Sigmoid colon (tissue), 7 donors: ENCODE measurements around the gene RAMP1. TPM values are rescaled to one million over a fixed set of nuclear protein-coding genes. Genes with fewer than 3 reads are reported as not detected.

Experiments used
- DNase-seq: peaks from one replicate; pipeline ENCODE4 v3.0.0-alpha.2; 2019
- H3K27ac ChIP-seq, 4 donors: fragments of 200-600 bp; sonication (generic); one replicate each; pipeline ENCODE4 v1.5.1; 2016 to 2019; ENCODE audit warnings: mild to moderate bottlenecking in 1 of 4
- H3K27me3 ChIP-seq, 3 donors: fragments of 200-600 bp; sonication (generic); one replicate each; pipeline ENCODE4 v1.5.1; 2019; ENCODE audit warnings: mild to moderate bottlenecking in 1 of 3
- H3K36me3 ChIP-seq, 4 donors: fragments of 200-600 bp; sonication (generic); one replicate each; pipeline ENCODE4 v1.5.1; 2016 to 2019
- H3K4me1 ChIP-seq, 4 donors: fragments of 200-600 bp; sonication (generic); one replicate each; pipeline ENCODE4 v1.5.1; 2017 to 2019
- H3K4me3 ChIP-seq, 4 donors: fragments of 200-600 bp; sonication (generic); one replicate each; pipeline ENCODE4 v1.5.1; 2017 to 2019; ENCODE audit warnings: mild to moderate bottlenecking in 2 of 4, moderate library complexity in 1 of 4
- H3K9me3 ChIP-seq, 4 donors: fragments of 200-600 bp in 3 of 4; sonication (generic) in 3 of 4; one replicate each; pipeline versions ENCODE4 v1.5.1 to v1.6.1; 2013 to 2019
- EP300 ChIP-seq, 4 donors: sonication (generic); formaldehyde crosslinking; IDR thresholded peaks; one replicate each; pipeline ENCODE4 v1.6.1; 2017; ENCODE audit warnings: antibody characterized with exemption in 4 of 4
- POLR2A ChIP-seq, 2 donors: fragments of 450-650 bp; IDR thresholded peaks; one replicate each; pipeline ENCODE4 v1.6.1; 2016; ENCODE audit warnings: antibody characterized with exemption in 2 of 2, mild to moderate bottlenecking in 2 of 2, moderate library complexity in 2 of 2
- POLR2AphosphoS5 ChIP-seq, 4 donors: sonication (generic); formaldehyde crosslinking; IDR thresholded peaks; one replicate each; pipeline ENCODE4 v1.6.1; 2017; ENCODE audit warnings: antibody characterized with exemption in 4 of 4
- WGBS, 2 donors: extraction: QIAGEN DNeasy Blood & Tissue Kit; methylation state at CpG; one replicate each; pipeline ENCODE4 v1.1.7; 2013; 5-methylcytosine and 5-hydroxymethylcytosine counted together
- intact Hi-C: fragments of 100-400 bp; cut with DNase I; formaldehyde crosslinking; loops from one replicate; pipeline ENCODE4 v1.15.1; 2023
- polyA plus RNA-seq, 3 donors: library from polyadenylated mRNA; stranded (reverse); fragments of 200-250 nt; gene quantifications; one replicate each; pipeline ENCODE4 v1.2.3, GENCODE V29; 2013
- small RNA-seq, 3 donors: library from RNA; depleted of rRNA; stranded (forward); fragments of <200 nt; gene quantifications; one replicate each; pipeline ENCODE3, GENCODE V24; 2016
- total RNA-seq, 4 donors: library from RNA; depleted of rRNA; stranded (reverse); fragments of >200 nt; gene quantifications; one replicate each; pipeline ENCODE4 v1.1.0, GENCODE V29; 2016
- TF ChIP-seq, protein P1 (sequence below), 4 experiments: fragments of 450-650 bp in 3 of 4; fragments of 200-600 bp in 1 of 4; IDR thresholded peaks; one replicate each; pipeline ENCODE4 v1.5.1; 2016 to 2019; ENCODE audit warnings: antibody characterized with exemption in 4 of 4, mild to moderate bottlenecking in 3 of 4, moderate library complexity in 2 of 4
- donor health status: healthy with polysubstance abuse.
- donor health status: Bipolar disorder and iron deficiency.
- donor health status: healthy.

Gene RAMP1
- total and polyA plus RNA-seq, 7 donors = 13.2 to 788 (median 372) TPM; not detected in 1

DNA sequence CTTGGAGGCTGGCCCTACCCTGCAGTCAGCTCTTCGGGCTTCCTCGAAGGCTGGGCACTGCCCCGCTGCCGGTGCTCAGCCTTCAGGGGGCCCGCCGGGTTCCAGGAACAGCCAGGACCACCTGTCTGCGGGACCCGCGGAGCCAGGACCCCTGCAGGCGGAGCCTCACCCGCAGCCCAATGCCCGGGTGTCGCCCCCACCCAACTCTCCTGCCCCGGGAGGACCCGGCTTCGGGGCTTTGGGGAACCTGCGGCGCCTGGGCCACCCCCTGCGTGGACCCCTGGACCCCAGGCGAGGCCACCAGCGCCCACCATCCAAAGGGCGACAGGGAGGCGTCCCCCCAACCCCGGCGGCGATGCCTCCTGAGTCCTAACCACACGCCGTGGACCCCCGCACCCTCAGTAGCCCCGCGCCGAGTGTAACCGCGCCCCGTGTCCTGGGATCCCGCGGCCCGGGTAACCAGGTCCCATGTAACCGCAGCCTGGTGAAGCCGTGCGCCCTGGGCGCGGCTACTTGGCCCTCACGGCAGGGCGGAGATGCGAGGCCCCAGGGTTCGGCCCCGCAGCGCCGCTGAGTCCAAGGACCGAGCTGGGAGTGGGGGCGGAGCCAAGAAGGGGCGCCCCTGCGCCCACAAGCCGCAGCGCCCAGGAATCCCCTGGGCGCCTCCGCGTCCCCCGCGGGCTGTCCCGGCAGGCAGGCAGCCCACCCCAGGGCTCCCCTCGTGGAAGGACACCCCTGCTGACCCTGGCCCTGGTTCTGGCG lies 96.4 kb downstream of the RAMP1 start:
- H3K36me3 ChIP-seq = no peaks in the 10 kb centered on the region
- WGBS, 2 donors = 16% methylated on average over 64 of the region's 64 CpGs
- peak overlapping the region in 3 of 4 donors; percentile 26 to 39 (median 37) for H3K4me3 ChIP-seq
- H3K4me1 ChIP-seq = peaks cover 0 to 12% (median 10%) of the 10 kb centered on the region in 4 donors
- intact Hi-C loops = no loop called here
- H3K9me3 ChIP-seq = no peaks in the 10 kb centered on the region
- peaks cover 10 to 35% (median 25%) of the 10 kb centered on the region in 3 donors for H3K27me3 ChIP-seq
- no peak for DNase-seq
- TF ChIP-seq EP300 (IDR thresholded peaks at IDR 0.05) (no peak), POLR2A (IDR thresholded peaks at IDR 0.05) (no peak), POLR2AphosphoS5 (IDR thresholded peaks at IDR 0.05) (no peak)
- TF ChIP-seq, protein P1, sequence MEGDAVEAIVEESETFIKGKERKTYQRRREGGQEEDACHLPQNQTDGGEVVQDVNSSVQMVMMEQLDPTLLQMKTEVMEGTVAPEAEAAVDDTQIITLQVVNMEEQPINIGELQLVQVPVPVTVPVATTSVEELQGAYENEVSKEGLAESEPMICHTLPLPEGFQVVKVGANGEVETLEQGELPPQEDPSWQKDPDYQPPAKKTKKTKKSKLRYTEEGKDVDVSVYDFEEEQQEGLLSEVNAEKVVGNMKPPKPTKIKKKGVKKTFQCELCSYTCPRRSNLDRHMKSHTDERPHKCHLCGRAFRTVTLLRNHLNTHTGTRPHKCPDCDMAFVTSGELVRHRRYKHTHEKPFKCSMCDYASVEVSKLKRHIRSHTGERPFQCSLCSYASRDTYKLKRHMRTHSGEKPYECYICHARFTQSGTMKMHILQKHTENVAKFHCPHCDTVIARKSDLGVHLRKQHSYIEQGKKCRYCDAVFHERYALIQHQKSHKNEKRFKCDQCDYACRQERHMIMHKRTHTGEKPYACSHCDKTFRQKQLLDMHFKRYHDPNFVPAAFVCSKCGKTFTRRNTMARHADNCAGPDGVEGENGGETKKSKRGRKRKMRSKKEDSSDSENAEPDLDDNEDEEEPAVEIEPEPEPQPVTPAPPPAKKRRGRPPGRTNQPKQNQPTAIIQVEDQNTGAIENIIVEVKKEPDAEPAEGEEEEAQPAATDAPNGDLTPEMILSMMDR (IDR thresholded peaks at IDR 0.05) = no peak
- no peak overlapping the region for H3K27ac ChIP-seq

DNA sequence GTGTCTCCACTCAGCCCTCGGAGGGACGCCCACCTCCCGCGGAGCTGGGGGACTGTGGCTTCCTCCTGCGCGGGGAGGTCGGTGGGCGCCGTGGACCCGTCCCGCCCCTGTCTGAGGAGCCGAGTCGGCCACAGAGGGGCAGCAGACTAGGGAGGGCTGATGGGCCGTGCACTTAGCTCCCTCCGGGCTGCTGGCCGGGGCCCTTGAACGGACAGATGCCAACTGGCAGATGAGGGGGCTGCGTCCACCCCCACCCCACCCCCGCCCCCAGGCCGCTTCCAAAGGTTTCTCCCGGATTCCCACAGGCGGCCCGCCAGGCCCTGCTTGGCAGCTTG lies 96.9 kb downstream of the RAMP1 start:
- H3K36me3 ChIP-seq = no peaks in the 10 kb centered on the region
- intact Hi-C loops = no loop called here
- TF ChIP-seq POLR2AphosphoS5 (IDR thresholded peaks at IDR 0.05) (no peak), EP300 (IDR thresholded peaks at IDR 0.05) (no peak), POLR2A (IDR thresholded peaks at IDR 0.05) (no peak)
- TF ChIP-seq, protein P1 (IDR thresholded peaks at IDR 0.05) = no peak
- no peaks in the 10 kb centered on the region for H3K9me3 ChIP-seq
- no peak overlapping the region for H3K27ac ChIP-seq
- peak overlapping the region in 3 of 4 donors; percentile 26 to 39 (median 37) for H3K4me3 ChIP-seq
- H3K27me3 ChIP-seq = peaks cover 10 to 35% (median 25%) of the 10 kb centered on the region in 3 donors
- DNase-seq = no peak
- WGBS, 2 donors = 24 to 27% methylated on average over 23 of the region's 23 CpGs
- H3K4me1 ChIP-seq = peaks cover 0 to 12% (median 10%) of the 10 kb centered on the region in 4 donors

DNA sequence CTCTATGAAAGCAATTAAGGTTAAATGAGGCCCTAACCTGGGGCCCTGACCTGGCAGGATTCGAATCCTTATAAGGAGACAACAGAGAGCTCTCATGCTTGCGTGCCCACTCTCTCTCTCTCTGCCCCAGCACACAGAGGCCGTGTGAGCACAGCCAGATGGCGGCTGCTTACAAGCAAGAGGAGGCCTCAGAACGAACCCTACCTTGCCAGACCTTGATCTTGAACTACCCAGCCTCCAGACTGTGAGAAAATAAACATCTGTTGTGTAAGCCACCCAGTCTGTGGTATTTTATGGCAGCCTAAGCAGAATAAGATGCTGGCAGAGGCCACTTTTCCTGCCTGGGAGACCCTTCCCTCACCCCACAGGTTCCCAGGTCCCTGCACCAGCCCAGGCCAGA lies 102.2 kb downstream of the RAMP1 start:
- H3K4me1 ChIP-seq = peaks cover 0 to 7% (median 3%) of the 10 kb centered on the region in 4 donors
- H3K27me3 ChIP-seq = peaks cover 0 to 11% (median 2%) of the 10 kb centered on the region in 3 donors
- no peak overlapping the region for H3K27ac ChIP-seq
- no peaks in the 10 kb centered on the region for H3K36me3 ChIP-seq
- no peaks in the 10 kb centered on the region for H3K9me3 ChIP-seq
- no peak for DNase-seq
- 83 to 91% methylated on average over 5 of the region's 5 CpGs for WGBS, 2 donors
- H3K4me3 ChIP-seq = no peak overlapping the region
- intact Hi-C loops = no loop called here
- TF ChIP-seq POLR2AphosphoS5 (IDR thresholded peaks at IDR 0.05) = no peak
- TF ChIP-seq, protein P1 (IDR thresholded peaks at IDR 0.05) = no peak
- TF ChIP-seq POLR2A (IDR thresholded peaks at IDR 0.05) = no peak
- TF ChIP-seq EP300 (IDR thresholded peaks at IDR 0.05) = no peak

Small RNA genes within 50 kb of the gene (small RNA-seq; reads per million reads assigned to genes)
- 0 reads per million in 3 donors for gene RF00157

Other genes starting within 250 kb of the RAMP1 start
- gene LRRFIP1, start 232.0 kb upstream of the RAMP1 start, total RNA-seq = 100 to 1,000 TPM; 112 to 185 (median 136) TPM
- gene LRRFIP1, start 232.0 kb upstream of the RAMP1 start, polyA plus RNA-seq = 10 to 100 TPM; 42.0 to 73.8 (median 63.3) TPM
- gene RBM44, start 60.8 kb upstream of the RAMP1 start, total RNA-seq = 1 to 10 TPM in 2 of 4 donors, under 1 TPM in 2; 0.68 to 1.7 (median 1.2) TPM
- under 1 TPM in 1 of 3 donors, not detected in 2; 0.12 TPM for gene RBM44, start 60.8 kb upstream of the RAMP1 start, polyA plus RNA-seq
- gene UBE2F, start 107.4 kb downstream of the RAMP1 start, total RNA-seq = 10 to 100 TPM; 50.7 to 81.5 (median 66.4) TPM
- gene UBE2F, start 107.4 kb downstream of the RAMP1 start, polyA plus RNA-seq = 100 to 1,000 TPM in 1 of 3 donors, 10 to 100 TPM in 2; 51.9 to 115 (median 73.3) TPM
- 10 to 100 TPM; 10.3 to 14.4 (median 11.7) TPM for gene SCLY, start 201.4 kb downstream of the RAMP1 start, total RNA-seq
- 10 to 100 TPM in 2 of 3 donors, 1 to 10 TPM in 1; 5.4 to 19.5 (median 10.4) TPM for gene SCLY, start 201.4 kb downstream of the RAMP1 start, polyA plus RNA-seq
- 1 to 10 TPM in 1 of 4 donors, under 1 TPM in 2, not detected in 1; 0.36 to 2.0 (median 0.49) TPM for gene ESPNL, start 240.7 kb downstream of the RAMP1 start, total RNA-seq
- gene ESPNL, start 240.7 kb downstream of the RAMP1 start, polyA plus RNA-seq = under 1 TPM in 1 of 3 donors, not detected in 2; 0.67 TPM